ENCODE data around the gene NEO1. TPM values are rescaled to one million over a fixed set of nuclear protein-coding genes. Genes with fewer than 3 reads are reported as not detected.
A peak's percentile ranks its signal among the peaks of the same experiment; 100 is the strongest.

NEO1 gene
- total and polyA plus RNA-seq, 2 of the 13 experiments (the other 11 are each of a cell fraction or from before 2014, with no cell fraction given), result 8.4 to 11.0 TPM

GRCh38 chr15:73346735-73347312 lies 294.6 kb downstream of the NEO1 start (continued):
- TF ChIP-seq HDAC6 (IDR thresholded peaks at IDR 0.05; ENCODE audit: low read depth, low read length) (no peak), TEAD3 (CRISPR knock-in tag; optimal IDR thresholded peaks at IDR 0.05; ENCODE audit: borderline replicate concordance) (no peak), HMGXB3 (CRISPR knock-in tag; IDR thresholded peaks at IDR 0.05; ENCODE audit: borderline replicate concordance) (peak; percentile 84; the same call in 1 of the 2 replicates), ZNF12 (CRISPR knock-in tag; IDR thresholded peaks at IDR 0.05) (peak; percentile 76), NR1H2 (CRISPR knock-in tag; IDR thresholded peaks at IDR 0.05; ENCODE audit: borderline replicate concordance, low read depth) (no peak), EHMT2 (IDR thresholded peaks at IDR 0.05; ENCODE audit: borderline replicate concordance, low read depth, low read length) (peak; percentile 87), SNAI1 (CRISPR knock-in tag; IDR thresholded peaks at IDR 0.05; ENCODE audit: borderline replicate concordance) (0 out of 2 replicates have a peak, but pooled peaks have one; percentile 76), ZNF546 (CRISPR knock-in tag; conservative IDR thresholded peaks at IDR 0.05) (peak; percentile 68; the same call in 1 of the 2 replicates), TEF (CRISPR knock-in tag; IDR thresholded peaks at IDR 0.05) (peak; percentile 82; the same call in 1 of the 2 replicates), ZNF329 (CRISPR knock-in tag; IDR thresholded peaks at IDR 0.05; ENCODE audit: low read depth) (0 out of 2 replicates have a peak, but pooled peaks have one; percentile 28), ZNF781 (CRISPR knock-in tag; IDR thresholded peaks at IDR 0.05; ENCODE audit: borderline replicate concordance, not compliant biosample characterization) (peak; percentile 67), SMARCE1 (IDR thresholded peaks at IDR 0.05; ENCODE audit: borderline replicate concordance) (no peak), ZNF354B (CRISPR knock-in tag; IDR thresholded peaks at IDR 0.05) (0 out of 2 replicates have a peak, but pooled peaks have one; percentile 64), MXD4 (CRISPR knock-in tag; IDR thresholded peaks at IDR 0.05) (peak; percentile 39; the same call in 1 of the 2 replicates), KDM5A (IDR thresholded peaks at IDR 0.05; ENCODE audit: borderline replicate concordance, low read length) (no peak), ZNF24 (IDR thresholded peaks at IDR 0.05) (no peak), POGZ (CRISPR knock-in tag; IDR thresholded peaks at IDR 0.05) (no peak)
- TF ChIP-seq, protein P1, sequence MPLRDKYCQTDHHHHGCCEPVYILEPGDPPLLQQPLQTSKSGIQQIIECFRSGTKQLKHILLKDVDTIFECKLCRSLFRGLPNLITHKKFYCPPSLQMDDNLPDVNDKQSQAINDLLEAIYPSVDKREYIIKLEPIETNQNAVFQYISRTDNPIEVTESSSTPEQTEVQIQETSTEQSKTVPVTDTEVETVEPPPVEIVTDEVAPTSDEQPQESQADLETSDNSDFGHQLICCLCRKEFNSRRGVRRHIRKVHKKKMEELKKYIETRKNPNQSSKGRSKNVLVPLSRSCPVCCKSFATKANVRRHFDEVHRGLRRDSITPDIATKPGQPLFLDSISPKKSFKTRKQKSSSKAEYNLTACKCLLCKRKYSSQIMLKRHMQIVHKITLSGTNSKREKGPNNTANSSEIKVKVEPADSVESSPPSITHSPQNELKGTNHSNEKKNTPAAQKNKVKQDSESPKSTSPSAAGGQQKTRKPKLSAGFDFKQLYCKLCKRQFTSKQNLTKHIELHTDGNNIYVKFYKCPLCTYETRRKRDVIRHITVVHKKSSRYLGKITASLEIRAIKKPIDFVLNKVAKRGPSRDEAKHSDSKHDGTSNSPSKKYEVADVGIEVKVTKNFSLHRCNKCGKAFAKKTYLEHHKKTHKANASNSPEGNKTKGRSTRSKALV (CRISPR knock-in tag; IDR thresholded peaks at IDR 0.05), result peak; percentile 53; the same call in 1 of the 2 replicates
- TF ChIP-seq, protein P2, sequence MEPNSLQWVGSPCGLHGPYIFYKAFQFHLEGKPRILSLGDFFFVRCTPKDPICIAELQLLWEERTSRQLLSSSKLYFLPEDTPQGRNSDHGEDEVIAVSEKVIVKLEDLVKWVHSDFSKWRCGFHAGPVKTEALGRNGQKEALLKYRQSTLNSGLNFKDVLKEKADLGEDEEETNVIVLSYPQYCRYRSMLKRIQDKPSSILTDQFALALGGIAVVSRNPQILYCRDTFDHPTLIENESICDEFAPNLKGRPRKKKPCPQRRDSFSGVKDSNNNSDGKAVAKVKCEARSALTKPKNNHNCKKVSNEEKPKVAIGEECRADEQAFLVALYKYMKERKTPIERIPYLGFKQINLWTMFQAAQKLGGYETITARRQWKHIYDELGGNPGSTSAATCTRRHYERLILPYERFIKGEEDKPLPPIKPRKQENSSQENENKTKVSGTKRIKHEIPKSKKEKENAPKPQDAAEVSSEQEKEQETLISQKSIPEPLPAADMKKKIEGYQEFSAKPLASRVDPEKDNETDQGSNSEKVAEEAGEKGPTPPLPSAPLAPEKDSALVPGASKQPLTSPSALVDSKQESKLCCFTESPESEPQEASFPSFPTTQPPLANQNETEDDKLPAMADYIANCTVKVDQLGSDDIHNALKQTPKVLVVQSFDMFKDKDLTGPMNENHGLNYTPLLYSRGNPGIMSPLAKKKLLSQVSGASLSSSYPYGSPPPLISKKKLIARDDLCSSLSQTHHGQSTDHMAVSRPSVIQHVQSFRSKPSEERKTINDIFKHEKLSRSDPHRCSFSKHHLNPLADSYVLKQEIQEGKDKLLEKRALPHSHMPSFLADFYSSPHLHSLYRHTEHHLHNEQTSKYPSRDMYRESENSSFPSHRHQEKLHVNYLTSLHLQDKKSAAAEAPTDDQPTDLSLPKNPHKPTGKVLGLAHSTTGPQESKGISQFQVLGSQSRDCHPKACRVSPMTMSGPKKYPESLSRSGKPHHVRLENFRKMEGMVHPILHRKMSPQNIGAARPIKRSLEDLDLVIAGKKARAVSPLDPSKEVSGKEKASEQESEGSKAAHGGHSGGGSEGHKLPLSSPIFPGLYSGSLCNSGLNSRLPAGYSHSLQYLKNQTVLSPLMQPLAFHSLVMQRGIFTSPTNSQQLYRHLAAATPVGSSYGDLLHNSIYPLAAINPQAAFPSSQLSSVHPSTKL (CRISPR knock-in tag; IDR thresholded peaks at IDR 0.05), result peak; percentile 47; the same call in 1 of the 2 replicates
